SK-N-SH (cell line): ENCODE results near the gene PAX2. TPM values are rescaled to one million over a fixed set of nuclear protein-coding genes. Genes with fewer than 3 reads are reported as not detected.

ENCODE experiments used
- CTCF ChIA-PET: fragments of 300-600, 350-600 bp; formaldehyde crosslinking; extraction: SDS; loops from one replicate; lab custom pipeline; 2021; lab: Yijun Ruan, JAX
- POLR2A ChIA-PET: fragments of 350-600 bp; sonication (Branson Sonifier 250); formaldehyde crosslinking; extraction: SDS; loops from one replicate; lab custom pipeline; 2020; ENCODE audit warnings: antibody characterized with exemption, inconsistent platforms; lab: Yijun Ruan, JAX
- DNase-seq: peaks from one replicate; pipeline ENCODE4 v3.0.0; 2012
- H2AFZ ChIP-seq: fragments of 200-600 bp; sonication (generic); 2 replicates; pipeline ENCODE4 v1.8.1; 2016; ENCODE audit warnings: antibody characterized with exemption, mild to moderate bottlenecking, low read depth
- H3F3A ChIP-seq: fragments of 200-600 bp; sonication (generic); replicated peaks from 2 replicates; pipeline ENCODE3; 2016; ENCODE audit warnings: antibody characterized with exemption, mild to moderate bottlenecking; ENCODE audit not compliant: insufficient read depth
- H3K27ac ChIP-seq, 2 experiments: fragments of 200-500 bp in 1 of 2; fragments of 200-600 bp in 1 of 2; sonication (Bioruptor generic) in 1 of 2; sonication (generic), shearing (Covaris generic) in 1 of 2; 2 replicates each; pipeline versions ENCODE4 v1.5.1 to v1.6.1; 2014 to 2016; ENCODE audit warnings: low read depth in 2 of 2, inconsistent platforms in 1 of 2, low read length in 1 of 2, mild to moderate bottlenecking in 1 of 2, mixed read lengths in 1 of 2
- H3K27me3 ChIP-seq: fragments of 200-600 bp; sonication (generic), shearing (Covaris generic); 2 replicates; pipeline ENCODE4 v1.6.1; 2016; ENCODE audit warnings: mixed run types; ENCODE audit not compliant: insufficient read depth
- H3K36me3 ChIP-seq, 2 experiments: fragments of 200-500 bp in 1 of 2; fragments of 200-600 bp in 1 of 2; sonication (Bioruptor generic) in 1 of 2; sonication (generic) in 1 of 2; replicated peaks in 1 of 2; 2 replicates each; pipeline versions ENCODE3 to v1.5.1; 2014 to 2016; ENCODE audit warnings: low read length in 1 of 2, mild to moderate bottlenecking in 1 of 2; ENCODE audit not compliant: insufficient read depth in 2 of 2, control insufficient read depth in 1 of 2
- H3K4me1 ChIP-seq, 2 experiments: fragments of 200-500 bp in 1 of 2; fragments of 200-600 bp in 1 of 2; sonication (Bioruptor generic) in 1 of 2; sonication (generic), shearing (Covaris generic) in 1 of 2; 2 replicates each; pipeline versions ENCODE4 v1.5.1 to v1.6.1; 2014 to 2016; ENCODE audit warnings: low read depth in 1 of 2, low read length in 1 of 2, mixed run types in 1 of 2; ENCODE audit not compliant: insufficient read depth in 2 of 2, control insufficient read depth in 1 of 2
- H3K4me2 ChIP-seq: fragments of 200-600 bp; sonication (generic), shearing (Covaris generic); 2 replicates; pipeline ENCODE4 v1.6.1; 2017; ENCODE audit warnings: mixed run types
- H3K4me3 ChIP-seq, 2 experiments: fragments of 200-500 bp in 1 of 2; fragments of 200-600 bp in 1 of 2; sonication (Bioruptor generic) in 1 of 2; sonication (generic), shearing (Covaris generic) in 1 of 2; 2 replicates each; pipeline versions ENCODE4 v1.5.1 to v1.8.1; 2014 to 2016; ENCODE audit warnings: low read depth in 2 of 2, inconsistent platforms in 1 of 2, low read length in 1 of 2, mild to moderate bottlenecking in 1 of 2, mixed read lengths in 1 of 2, moderate library complexity in 1 of 2
- H3K79me2 ChIP-seq: fragments of 200-600 bp; sonication (generic); 2 replicates; pipeline ENCODE4 v1.8.1; 2017; ENCODE audit warnings: mild to moderate bottlenecking; ENCODE audit not compliant: insufficient read depth
- H3K9ac ChIP-seq: fragments of 200-600 bp; sonication (generic); 2 replicates; pipeline ENCODE4 v1.6.1; 2017; ENCODE audit warnings: mixed run types
- H3K9me2 ChIP-seq: fragments of 200-600 bp; sonication (generic); 2 replicates; pipeline ENCODE4 v1.6.1; 2017; ENCODE audit warnings: mixed run types
- H3K9me3 ChIP-seq: fragments of 200-600 bp; sonication (generic); 2 replicates; pipeline ENCODE4 v1.6.1; 2017; ENCODE audit warnings: mixed run types, mild to moderate bottlenecking, moderate library complexity
- H4K20me1 ChIP-seq: fragments of 200-600 bp; sonication (generic); 2 replicates; pipeline ENCODE4 v1.6.1; 2017; ENCODE audit warnings: mild to moderate bottlenecking, mixed run types; ENCODE audit not compliant: insufficient read depth
- CTCF ChIP-seq: fragments of 200-600 bp; sonication (generic); IDR thresholded peaks from 2 replicates; pipeline ENCODE4 v1.6.1; 2017; ENCODE audit warnings: antibody characterized with exemption, mild to moderate bottlenecking, moderate library complexity
- ELF1 ChIP-seq: IDR thresholded peaks from 2 replicates; pipeline ENCODE4 v1.4.0; 2012
- NFIC ChIP-seq: IDR thresholded peaks from 2 replicates; pipeline ENCODE4 v1.4.0; 2012; ENCODE audit warnings: borderline replicate concordance
- NRF1 ChIP-seq: IDR thresholded peaks from 2 replicates; pipeline ENCODE4 v1.6.1; 2012; ENCODE audit warnings: low read depth, mild to moderate bottlenecking, low read length
- PBX3 ChIP-seq: IDR thresholded peaks from 2 replicates; pipeline ENCODE4; 2012
- POLR2AphosphoS5 ChIP-seq: IDR thresholded peaks from 2 replicates; pipeline ENCODE4 v1.6.1; 2012; ENCODE audit warnings: low read depth, low read length
- RCOR1 ChIP-seq: fragments of 150-350 bp; IDR thresholded peaks from 2 replicates; pipeline ENCODE4 v1.6.1; 2017; ENCODE audit warnings: antibody characterized with exemption, low read length
- RXRA ChIP-seq: IDR thresholded peaks from 2 replicates; pipeline ENCODE4 v1.4.0; 2012; ENCODE audit warnings: low read depth, mild to moderate bottlenecking, borderline replicate concordance
- SMC3 ChIP-seq: IDR thresholded peaks from 2 replicates; pipeline ENCODE4 v1.6.1; 2012; ENCODE audit warnings: low read depth, low read length, improper control_type of control experiment
- TCF12 ChIP-seq: IDR thresholded peaks from 2 replicates; pipeline ENCODE4 v1.4.0; 2012
- USF2 ChIP-seq: fragments of 150-350 bp; IDR thresholded peaks from 2 replicates; pipeline ENCODE4 v1.6.1; 2017; ENCODE audit warnings: antibody characterized with exemption, low read length, low read depth, borderline replicate concordance
- WGBS: methylation state at CpG from one replicate; pipeline ENCODE4 v1.1.6; 2017; ENCODE audit warnings: low lambda C conversion rate; 5-methylcytosine and 5-hydroxymethylcytosine counted together
- polyA plus RNA-seq, 3 experiments: library from polyadenylated mRNA; depleted of rRNA; stranded (reverse); fragments of >200 nt; gene quantifications; 2 replicates each; pipeline ENCODE4 v1.2.3, GENCODE V29; 2012

Gene PAX2
- polyA plus RNA-seq, 1 of the 3 experiments (the other 2 are of a cell fraction) = not detected

GRCh38 chr10:100780324-100780723 lies 34.9 kb downstream of the PAX2 start (continued):
- TF ChIP-seq USF2 = no peak
- no peak for TF ChIP-seq NFIC
- TF ChIP-seq PBX3 = no peak
- TF ChIP-seq, all 33 proteins: peak for 0

GRCh38 chr10:100781145-100781665 lies 35.8 kb downstream of the PAX2 start:
- Histone ChIP-seq H3K27ac (no peak overlapping the region), H3K9ac (no peak overlapping the region), H4K20me1 (no peaks in the 10 kb centered on the region), H3K27me3 (peaks cover 5% of the 10 kb centered on the region; the same call in 1 of the 2 replicates), H3K9me2 (no peaks in the 10 kb centered on the region), H3K79me2 (no peaks in the 10 kb centered on the region), H3K36me3 (no peaks in the 10 kb centered on the region), H2AFZ (no peak overlapping the region), H3K9me3 (no peaks in the 10 kb centered on the region), H3K4me1 (peaks cover 0 to 7% of the 10 kb centered on the region in 2 experiments; a peak in 1 of 4 replicates), H3K4me2 (no peak overlapping the region), H3K4me3 (no peak overlapping the region), H3F3A (no peaks in the 10 kb centered on the region)
- ChIA-PET CTCF (interaction anchor here (1.2 kb wide), 1 partner anchor 15 kb away, joined by 3 read pairs; no protein-coding TSS in a partner anchor), POLR2A (no interaction called here)
- DNase-seq = no peak
- WGBS = 49% methylated on average over 10 of the region's 11 CpGs
- no peak for TF ChIP-seq NRF1
- TF ChIP-seq RXRA = no peak
- no peak for TF ChIP-seq SMC3
- TF ChIP-seq RCOR1 = no peak
- TF ChIP-seq POLR2AphosphoS5 = no peak
- no peak for TF ChIP-seq CTCF
- no peak for TF ChIP-seq TCF12
- no peak for TF ChIP-seq ELF1
